ENCODE results near the gene IFT74. TPM values are rescaled to one million over a fixed set of nuclear protein-coding genes. Genes with fewer than 3 reads are reported as not detected.

IFT74 gene
- total and polyA plus RNA-seq, 2 of the 13 experiments (the other 11 are each of a cell fraction or from before 2014, with no cell fraction given), result 4.2 to 12.3 TPM

DNA sequence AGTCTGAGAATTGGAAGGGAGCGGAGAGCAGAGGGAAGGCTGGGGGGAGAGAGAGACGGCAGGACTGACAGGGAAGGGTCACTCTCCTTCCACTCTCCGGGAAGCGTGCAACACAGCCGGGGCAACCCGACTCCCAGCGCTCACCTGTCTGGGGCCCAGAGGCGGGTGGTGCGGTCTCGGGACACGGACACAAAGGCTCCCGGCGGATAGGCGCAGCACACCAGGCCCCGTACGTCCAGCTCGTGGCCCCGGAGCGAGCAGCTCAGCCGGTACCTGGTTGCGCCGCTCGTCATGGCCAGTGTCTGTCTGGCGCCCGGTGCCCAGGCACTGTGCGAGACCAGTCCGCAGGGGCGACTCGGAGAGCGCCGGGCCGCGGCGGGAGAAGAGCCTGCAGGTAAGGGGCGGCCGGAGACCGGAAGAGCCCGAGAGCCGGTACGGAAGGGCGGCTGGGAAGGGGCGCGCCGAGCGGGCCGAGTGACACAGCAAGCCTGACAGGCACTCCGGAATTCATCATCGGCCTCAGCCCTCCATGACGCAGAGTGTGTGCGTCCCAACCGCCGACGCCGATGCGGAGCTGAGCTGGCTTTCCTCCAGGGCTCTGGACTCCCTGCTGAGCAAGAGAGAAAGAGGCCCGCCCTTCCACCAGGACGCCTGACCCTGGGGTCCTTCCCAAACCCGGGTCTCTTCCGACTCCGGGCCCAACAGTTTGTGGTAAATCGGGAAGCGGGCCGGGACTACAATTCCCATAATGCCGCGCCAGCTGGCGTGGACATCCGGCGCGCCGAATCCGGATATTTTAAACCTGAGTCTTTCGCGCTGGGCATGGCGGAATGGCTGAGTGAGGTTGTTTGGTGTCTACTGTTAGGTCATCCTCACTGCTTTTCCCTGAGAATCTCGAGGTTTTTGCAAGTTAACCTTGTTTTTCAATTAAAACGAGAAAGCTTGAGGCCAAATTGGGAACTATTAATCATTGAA lies 9.2 kb upstream of the IFT74 start, which contains the start of gene PLAA (continued):
- TF ChIP-seq, protein P1, sequence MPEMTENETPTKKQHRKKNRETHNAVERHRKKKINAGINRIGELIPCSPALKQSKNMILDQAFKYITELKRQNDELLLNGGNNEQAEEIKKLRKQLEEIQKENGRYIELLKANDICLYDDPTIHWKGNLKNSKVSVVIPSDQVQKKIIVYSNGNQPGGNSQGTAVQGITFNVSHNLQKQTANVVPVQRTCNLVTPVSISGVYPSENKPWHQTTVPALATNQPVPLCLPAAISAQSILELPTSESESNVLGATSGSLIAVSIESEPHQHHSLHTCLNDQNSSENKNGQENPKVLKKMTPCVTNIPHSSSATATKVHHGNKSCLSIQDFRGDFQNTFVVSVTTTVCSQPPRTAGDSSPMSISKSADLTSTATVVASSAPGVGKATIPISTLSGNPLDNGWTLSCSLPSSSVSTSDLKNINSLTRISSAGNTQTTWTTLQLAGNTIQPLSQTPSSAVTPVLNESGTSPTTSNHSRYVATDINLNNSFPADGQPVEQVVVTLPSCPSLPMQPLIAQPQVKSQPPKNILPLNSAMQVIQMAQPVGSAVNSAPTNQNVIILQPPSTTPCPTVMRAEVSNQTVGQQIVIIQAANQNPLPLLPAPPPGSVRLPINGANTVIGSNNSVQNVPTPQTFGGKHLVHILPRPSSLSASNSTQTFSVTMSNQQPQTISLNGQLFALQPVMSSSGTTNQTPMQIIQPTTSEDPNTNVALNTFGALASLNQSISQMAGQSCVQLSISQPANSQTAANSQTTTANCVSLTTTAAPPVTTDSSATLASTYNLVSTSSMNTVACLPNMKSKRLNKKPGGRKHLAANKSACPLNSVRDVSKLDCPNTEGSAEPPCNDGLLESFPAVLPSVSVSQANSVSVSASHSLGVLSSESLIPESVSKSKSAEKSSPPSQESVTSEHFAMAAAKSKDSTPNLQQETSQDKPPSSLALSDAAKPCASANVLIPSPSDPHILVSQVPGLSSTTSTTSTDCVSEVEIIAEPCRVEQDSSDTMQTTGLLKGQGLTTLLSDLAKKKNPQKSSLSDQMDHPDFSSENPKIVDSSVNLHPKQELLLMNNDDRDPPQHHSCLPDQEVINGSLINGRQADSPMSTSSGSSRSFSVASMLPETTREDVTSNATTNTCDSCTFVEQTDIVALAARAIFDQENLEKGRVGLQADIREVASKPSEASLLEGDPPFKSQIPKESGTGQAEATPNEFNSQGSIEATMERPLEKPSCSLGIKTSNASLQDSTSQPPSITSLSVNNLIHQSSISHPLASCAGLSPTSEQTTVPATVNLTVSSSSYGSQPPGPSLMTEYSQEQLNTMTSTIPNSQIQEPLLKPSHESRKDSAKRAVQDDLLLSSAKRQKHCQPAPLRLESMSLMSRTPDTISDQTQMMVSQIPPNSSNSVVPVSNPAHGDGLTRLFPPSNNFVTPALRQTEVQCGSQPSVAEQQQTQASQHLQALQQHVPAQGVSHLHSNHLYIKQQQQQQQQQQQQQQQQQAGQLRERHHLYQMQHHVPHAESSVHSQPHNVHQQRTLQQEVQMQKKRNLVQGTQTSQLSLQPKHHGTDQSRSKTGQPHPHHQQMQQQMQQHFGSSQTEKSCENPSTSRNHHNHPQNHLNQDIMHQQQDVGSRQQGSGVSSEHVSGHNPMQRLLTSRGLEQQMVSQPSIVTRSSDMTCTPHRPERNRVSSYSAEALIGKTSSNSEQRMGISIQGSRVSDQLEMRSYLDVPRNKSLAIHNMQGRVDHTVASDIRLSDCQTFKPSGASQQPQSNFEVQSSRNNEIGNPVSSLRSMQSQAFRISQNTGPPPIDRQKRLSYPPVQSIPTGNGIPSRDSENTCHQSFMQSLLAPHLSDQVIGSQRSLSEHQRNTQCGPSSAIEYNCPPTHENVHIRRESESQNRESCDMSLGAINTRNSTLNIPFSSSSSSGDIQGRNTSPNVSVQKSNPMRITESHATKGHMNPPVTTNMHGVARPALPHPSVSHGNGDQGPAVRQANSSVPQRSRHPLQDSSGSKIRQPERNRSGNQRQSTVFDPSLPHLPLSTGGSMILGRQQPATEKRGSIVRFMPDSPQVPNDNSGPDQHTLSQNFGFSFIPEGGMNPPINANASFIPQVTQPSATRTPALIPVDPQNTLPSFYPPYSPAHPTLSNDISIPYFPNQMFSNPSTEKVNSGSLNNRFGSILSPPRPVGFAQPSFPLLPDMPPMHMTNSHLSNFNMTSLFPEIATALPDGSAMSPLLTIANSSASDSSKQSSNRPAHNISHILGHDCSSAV (CRISPR knock-in tag; IDR thresholded peaks at IDR 0.05; ENCODE audit: borderline replicate concordance), result no peak
- no peak for TF ChIP-seq SETDB1 (CRISPR knock-in tag; IDR thresholded peaks at IDR 0.05; ENCODE audit: borderline replicate concordance)
- TF ChIP-seq ZBTB20 (CRISPR knock-in tag; IDR thresholded peaks at IDR 0.05; ENCODE audit: borderline replicate concordance, low read depth), result peak; percentile 52; the same call in 1 of the 2 replicates
- peak; percentile 75; the same call in 1 of the 2 replicates for TF ChIP-seq ZNF317 (CRISPR knock-in tag; IDR thresholded peaks at IDR 0.05)
- no peak for TF ChIP-seq NCOR1 (IDR thresholded peaks at IDR 0.05; ENCODE audit: borderline replicate concordance, low read length)
- TF ChIP-seq SP140L (CRISPR knock-in tag; IDR thresholded peaks at IDR 0.05; ENCODE audit: borderline replicate concordance), result no peak
- no peak for TF ChIP-seq EZH2 (conservative IDR thresholded peaks at IDR 0.05; ENCODE audit: low read depth, low read length)
- no peak; the same call in 1 of the 2 replicates for TF ChIP-seq CHCHD3 (CRISPR knock-in tag; IDR thresholded peaks at IDR 0.05)
- TF ChIP-seq E2F2 (CRISPR knock-in tag; IDR thresholded peaks at IDR 0.05; ENCODE audit: borderline replicate concordance), result no peak
- no peak for TF ChIP-seq PCBP1 (IDR thresholded peaks at IDR 0.05; ENCODE audit: borderline replicate concordance, low read depth, low read length)
- TF ChIP-seq ZNF891 (CRISPR knock-in tag; IDR thresholded peaks at IDR 0.05), result peak; percentile 70; the same call in 1 of the 2 replicates
- TF ChIP-seq CBFB (CRISPR knock-in tag; IDR thresholded peaks at IDR 0.05), result peak; percentile 68; the same call in 1 of the 2 replicates
- TF ChIP-seq KDM4B (CRISPR knock-in tag; IDR thresholded peaks at IDR 0.05), result no peak
- 0 out of 2 replicates have a peak, but pooled peaks have one; percentile 65 for TF ChIP-seq ELF4 (CRISPR knock-in tag; IDR thresholded peaks at IDR 0.05; ENCODE audit: borderline replicate concordance)
- TF ChIP-seq, protein P2, sequence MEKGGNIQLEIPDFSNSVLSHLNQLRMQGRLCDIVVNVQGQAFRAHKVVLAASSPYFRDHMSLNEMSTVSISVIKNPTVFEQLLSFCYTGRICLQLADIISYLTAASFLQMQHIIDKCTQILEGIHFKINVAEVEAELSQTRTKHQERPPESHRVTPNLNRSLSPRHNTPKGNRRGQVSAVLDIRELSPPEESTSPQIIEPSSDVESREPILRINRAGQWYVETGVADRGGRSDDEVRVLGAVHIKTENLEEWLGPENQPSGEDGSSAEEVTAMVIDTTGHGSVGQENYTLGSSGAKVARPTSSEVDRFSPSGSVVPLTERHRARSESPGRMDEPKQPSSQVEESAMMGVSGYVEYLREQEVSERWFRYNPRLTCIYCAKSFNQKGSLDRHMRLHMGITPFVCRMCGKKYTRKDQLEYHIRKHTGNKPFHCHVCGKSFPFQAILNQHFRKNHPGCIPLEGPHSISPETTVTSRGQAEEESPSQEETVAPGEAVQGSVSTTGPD (CRISPR knock-in tag; IDR thresholded peaks at IDR 0.05), result no peak
- no peak for TF ChIP-seq PPARG (CRISPR knock-in tag; conservative IDR thresholded peaks at IDR 0.05)
- no peak for TF ChIP-seq HMGA1 (CRISPR knock-in tag; conservative IDR thresholded peaks at IDR 0.05)

Measured in HepG2 (cell line).